ENCODE measurements around the gene CALM1.

- TF ChIP-seq, protein P1, sequence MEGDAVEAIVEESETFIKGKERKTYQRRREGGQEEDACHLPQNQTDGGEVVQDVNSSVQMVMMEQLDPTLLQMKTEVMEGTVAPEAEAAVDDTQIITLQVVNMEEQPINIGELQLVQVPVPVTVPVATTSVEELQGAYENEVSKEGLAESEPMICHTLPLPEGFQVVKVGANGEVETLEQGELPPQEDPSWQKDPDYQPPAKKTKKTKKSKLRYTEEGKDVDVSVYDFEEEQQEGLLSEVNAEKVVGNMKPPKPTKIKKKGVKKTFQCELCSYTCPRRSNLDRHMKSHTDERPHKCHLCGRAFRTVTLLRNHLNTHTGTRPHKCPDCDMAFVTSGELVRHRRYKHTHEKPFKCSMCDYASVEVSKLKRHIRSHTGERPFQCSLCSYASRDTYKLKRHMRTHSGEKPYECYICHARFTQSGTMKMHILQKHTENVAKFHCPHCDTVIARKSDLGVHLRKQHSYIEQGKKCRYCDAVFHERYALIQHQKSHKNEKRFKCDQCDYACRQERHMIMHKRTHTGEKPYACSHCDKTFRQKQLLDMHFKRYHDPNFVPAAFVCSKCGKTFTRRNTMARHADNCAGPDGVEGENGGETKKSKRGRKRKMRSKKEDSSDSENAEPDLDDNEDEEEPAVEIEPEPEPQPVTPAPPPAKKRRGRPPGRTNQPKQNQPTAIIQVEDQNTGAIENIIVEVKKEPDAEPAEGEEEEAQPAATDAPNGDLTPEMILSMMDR (IDR thresholded peaks at IDR 0.05) = peak in 2 of 6 experiments; percentile 10 to 26
- no peak for TF ChIP-seq POLR2A (IDR thresholded peaks at IDR 0.05)
Observed at GRCh38 chr14:90355540-90356518, 41.0 kb upstream of the CALM1 start.
